Pericardium fibroblast (primary cell): ENCODE measurements around the gene ARL13A. TPM values are rescaled to one million over a fixed set of nuclear protein-coding genes. Genes with fewer than 3 reads are reported as not detected.

Experiments
- total RNA-seq: library from RNA; depleted of rRNA; stranded (reverse); fragments of >200 nt; gene quantifications from 2 replicates; pipeline ENCODE4 v1.2.3, GENCODE V29; 2015

ARL13A gene
- not detected in 2 replicates for total RNA-seq

DNA sequence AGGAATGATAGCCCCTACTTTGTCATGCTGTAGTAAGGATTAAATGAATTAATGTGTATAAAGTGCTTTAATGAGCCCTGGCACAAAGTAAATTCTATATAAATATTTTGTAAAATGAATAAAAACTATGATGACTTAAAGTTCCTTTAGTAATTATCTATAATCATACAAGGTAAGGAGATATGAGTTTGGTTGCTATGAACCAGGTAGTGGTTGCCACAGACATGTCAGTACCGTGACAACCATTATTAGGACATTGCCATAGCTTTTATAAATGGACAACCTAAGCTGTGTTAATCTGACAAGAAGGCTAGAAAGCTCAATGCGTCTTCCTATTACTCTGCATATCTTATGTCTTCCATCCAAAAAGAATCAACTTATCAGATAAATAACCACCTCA, at the start of gene ARL13A:
Gene ARL13A (plus strand): TSS at position 301 of the 400 bp plus-strand sequence. CDS start 3,982 bp downstream, outside the sequence.

DNA sequence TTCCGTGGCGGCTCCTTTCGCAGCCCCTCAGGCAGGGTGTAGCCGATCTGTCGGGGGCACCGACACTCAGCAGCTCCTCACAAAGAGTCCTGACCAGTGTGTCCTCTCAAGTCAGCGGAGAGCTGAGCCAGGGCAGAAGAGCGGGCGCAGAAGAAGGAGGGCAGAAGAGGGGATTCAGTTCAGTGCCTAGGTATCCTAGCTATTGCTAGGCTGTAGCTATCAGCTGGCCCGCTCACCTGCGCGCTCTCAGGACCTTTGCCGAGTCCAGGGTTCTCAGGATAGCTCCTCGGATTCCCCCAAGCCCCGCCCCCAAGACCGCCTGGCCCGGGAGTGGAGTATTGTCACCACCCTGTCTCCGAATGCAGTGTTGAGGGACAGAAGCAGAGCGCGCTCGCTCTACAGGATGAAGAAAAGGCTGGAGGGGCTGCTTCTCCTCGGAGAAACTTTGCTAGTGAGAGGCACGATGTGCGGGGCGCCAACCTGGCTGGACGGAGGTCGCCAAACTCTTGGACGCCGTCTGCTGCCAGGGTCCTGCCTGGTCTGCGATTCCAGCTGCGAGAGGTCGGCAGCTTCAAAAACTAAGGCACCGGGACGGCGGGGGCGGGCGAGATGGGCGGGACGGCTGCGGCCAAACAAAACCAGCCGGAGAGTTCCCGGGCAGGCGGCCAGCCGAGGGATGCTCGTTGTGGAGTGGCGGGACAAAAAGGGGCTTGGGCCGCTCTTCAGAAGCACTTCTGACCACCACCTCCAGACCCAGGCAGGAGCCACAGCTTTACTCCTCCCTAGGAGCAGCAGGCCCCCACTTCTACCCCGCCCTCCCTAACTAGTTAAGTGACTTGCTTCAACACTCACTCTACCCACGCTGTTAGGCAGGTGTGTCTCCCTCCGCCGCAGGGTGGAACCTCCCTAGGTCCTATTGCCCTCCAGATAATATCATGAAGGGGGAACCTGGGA, 40.6 kb upstream of the ARL13A start, which contains the start of gene XKRX:
Gene XKRX (minus strand): TSS at position 258 of the 954 bp plus-strand sequence. CDS start 613 bp downstream, outside the sequence.

Other genes starting within 250 kb of the ARL13A start
- 3.1 and 5.0 TPM in 2 replicates for gene SYTL4, start 237.6 kb upstream of the ARL13A start, total RNA-seq
- 8.5 and 9.0 TPM in 2 replicates for gene CSTF2, start 149.3 kb upstream of the ARL13A start, total RNA-seq
- 0.47 TPM in 1 of 2 replicates, not detected in the other for gene NOX1, start 95.3 kb upstream of the ARL13A start, total RNA-seq
- 2.0 TPM in 1 of 2 replicates, not detected in the other for gene XKRX, start 40.8 kb upstream of the ARL13A start, total RNA-seq
- gene TRMT2B, start 82.4 kb downstream of the ARL13A start, total RNA-seq: 3.3 and 6.2 TPM in 2 replicates
- gene TMEM35A, start 109.2 kb downstream of the ARL13A start, total RNA-seq: 0.47 and 4.4 TPM in 2 replicates
- 1.9 and 2.2 TPM in 2 replicates for gene CENPI, start 128.5 kb downstream of the ARL13A start, total RNA-seq